Right atrium auricular region (tissue), 2 donors: Measurements from ENCODE around the gene EVI5. TPM values are rescaled to one million over a fixed set of nuclear protein-coding genes. Genes with fewer than 3 reads are reported as not detected.
"Not testable (repeated sequence)": the region's sequence is repeated elsewhere in the genome, so short reads cannot be mapped to it uniquely, and the experiment has no call there.

Source experiments
- DNase-seq: peaks from one replicate; pipeline ENCODE4 v3.0.0-alpha.2; 2019; ENCODE audit warnings: low spot score
- H3K27ac ChIP-seq, 2 donors: fragments of 200-600 bp; sonication (generic); 1 replicate in 1 of 2; 2 replicates in 1 of 2; pipeline ENCODE4 v1.5.1; 2016 to 2019
- H3K27me3 ChIP-seq, 2 donors: fragments of 200-600 bp; sonication (generic); one replicate each; pipeline versions ENCODE4 v1.5.1 to v1.6.0; 2017 to 2019
- H3K36me3 ChIP-seq: fragments of 200-600 bp; sonication (generic); one replicate; pipeline ENCODE4 v1.5.1; 2016
- H3K4me1 ChIP-seq, 2 donors: fragments of 200-600 bp; sonication (generic); one replicate each; pipeline versions ENCODE4 v1.5.1 to v1.6.0; 2017 to 2019
- H3K4me3 ChIP-seq, 2 donors: fragments of 200-600 bp; sonication (generic); 1 replicate in 1 of 2; 2 replicates in 1 of 2; pipeline ENCODE4 v1.5.1; 2017 to 2019; ENCODE audit warnings: mild to moderate bottlenecking in 1 of 2, moderate library complexity in 1 of 2
- H3K9me3 ChIP-seq, 2 donors: fragments of 200-600 bp; sonication (generic); one replicate each; pipeline ENCODE4 v1.5.1; 2019
- CTCF ChIP-seq, 2 donors: fragments of 200-600 bp; sonication (generic); IDR thresholded peaks; one replicate each; pipeline ENCODE4 v1.5.1; 2019; ENCODE audit warnings: antibody characterized with exemption in 2 of 2
- total RNA-seq, 2 donors: library from RNA; depleted of rRNA; stranded (reverse); fragments of >200 nt; gene quantifications; one replicate each; pipeline ENCODE4 v1.1.0, GENCODE V29; 2016

The EVI5 gene
- total RNA-seq, 2 donors from 2014 or later, result 26.4 to 41.9 TPM

- no peaks in the 10 kb centered on the region for H3K9me3 ChIP-seq
- H3K27ac ChIP-seq, result peak overlapping the region in 1 of 2 donors; percentile 29
- H3K4me1 ChIP-seq, result peaks cover 0 to 18% of the 10 kb centered on the region in 2 donors
- no peaks in the 10 kb centered on the region for H3K27me3 ChIP-seq
- no peaks in the 10 kb centered on the region for H3K36me3 ChIP-seq
- TF ChIP-seq CTCF (IDR thresholded peaks at IDR 0.05), result no peak
- no peak overlapping the region for H3K4me3 ChIP-seq
- DNase-seq, result no peak
Measured at GRCh38 chr1:92747735-92748134, 37.2 kb downstream of the EVI5 start.

DNA sequence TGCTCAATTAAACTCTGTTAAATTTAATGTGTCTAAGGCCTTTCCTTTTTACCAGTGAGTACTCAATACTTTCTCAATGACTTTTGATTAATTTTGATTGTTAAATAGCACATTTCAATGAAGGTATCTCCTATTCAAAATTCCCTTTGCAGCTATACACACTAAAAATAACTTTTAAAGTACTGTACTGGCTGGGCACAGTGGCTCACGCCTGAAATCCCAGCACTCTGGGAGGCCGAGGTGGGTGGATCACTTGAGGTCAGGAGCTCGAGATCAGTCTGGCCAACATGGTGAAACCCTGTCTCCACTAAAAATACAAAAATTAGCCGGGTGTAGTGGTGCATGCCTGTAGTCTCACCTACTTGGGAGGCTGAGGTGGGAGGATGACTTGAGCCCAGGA is 38.7 kb downstream of the EVI5 start:
- H3K27me3 ChIP-seq, H3K9me3 ChIP-seq, H3K4me3 ChIP-seq, DNase-seq, H3K36me3 ChIP-seq, H3K27ac ChIP-seq: not testable (repeated sequence)
- peaks cover 0 to 18% of the 10 kb centered on the region in 2 donors for H3K4me1 ChIP-seq

DNA sequence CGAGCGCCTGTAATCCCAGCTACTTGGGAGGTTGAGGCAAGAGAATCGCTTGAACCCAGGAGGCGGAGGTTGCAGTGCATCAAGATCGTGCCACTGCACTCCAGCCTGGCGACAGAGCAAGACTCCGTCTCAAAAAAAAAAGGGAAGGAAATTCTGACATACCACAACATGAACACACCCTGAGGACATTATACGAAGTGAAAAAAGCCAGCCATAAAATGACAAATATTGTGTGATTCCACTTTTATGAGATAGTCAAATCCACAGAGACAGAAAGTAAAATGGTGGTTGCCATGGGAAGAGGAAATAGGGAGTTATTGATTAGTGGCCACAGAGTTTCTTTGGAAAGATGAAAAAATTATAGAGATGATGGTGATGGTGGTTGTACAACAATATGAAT is 41.7 kb downstream of the EVI5 start:
- TF ChIP-seq CTCF (IDR thresholded peaks at IDR 0.05), result no peak
- H3K4me1 ChIP-seq, result peaks cover 0 to 18% of the 10 kb centered on the region in 2 donors

GRCh38 chr1:92739669-92740524 is 45.0 kb downstream of the EVI5 start:
- Histone ChIP-seq H3K27me3 (no peaks in the 10 kb centered on the region), H3K4me3 (no peak overlapping the region), H3K9me3 (no peaks in the 10 kb centered on the region), H3K36me3 (no peaks in the 10 kb centered on the region), H3K27ac (no peak overlapping the region), H3K4me1 (no peaks in the 10 kb centered on the region)
- no peak for TF ChIP-seq CTCF (IDR thresholded peaks at IDR 0.05)
- DNase-seq, result no peak

More for the DNA sequence above, 41.7 kb downstream of the EVI5 start:
- Histone ChIP-seq H3K4me3 (no peak overlapping the region), H3K27me3 (no peaks in the 10 kb centered on the region), H3K36me3 (no peaks in the 10 kb centered on the region), H3K9me3 (no peaks in the 10 kb centered on the region), H3K27ac (no peak overlapping the region)
- DNase-seq, result no peak

DNA sequence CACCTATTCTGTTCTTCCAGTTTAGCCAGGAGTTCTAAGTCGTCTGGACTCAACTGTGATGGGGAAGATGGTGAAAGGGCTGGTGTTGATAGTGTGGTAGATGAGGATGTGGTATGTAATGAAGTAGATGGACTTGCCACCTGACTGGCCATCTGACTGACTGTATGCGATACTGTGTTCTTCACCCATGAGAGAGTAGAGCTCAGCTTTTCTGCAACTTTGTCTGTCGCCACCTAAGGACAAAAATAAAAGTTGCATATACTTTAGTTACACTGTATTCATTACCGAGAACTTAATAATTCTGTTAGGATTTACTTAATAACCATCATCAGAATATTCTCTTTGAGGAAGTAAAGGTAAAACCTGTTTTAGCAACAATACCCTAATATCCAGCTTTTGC is 48.5 kb downstream of the EVI5 start:
- H3K9me3 ChIP-seq, result no peaks in the 10 kb centered on the region
- peak in 1 of 2 donors; percentile 32 for TF ChIP-seq CTCF (IDR thresholded peaks at IDR 0.05)
- H3K27me3 ChIP-seq, result no peaks in the 10 kb centered on the region
- H3K4me1 ChIP-seq, result no peaks in the 10 kb centered on the region
- peaks cover 5% of the 10 kb centered on the region for H3K36me3 ChIP-seq
- H3K4me3 ChIP-seq, result no peak overlapping the region
- H3K27ac ChIP-seq, result no peak overlapping the region
- DNase-seq, result no peak

GRCh38 chr1:92730476-92730875 is 54.4 kb downstream of the EVI5 start:
- Histone ChIP-seq H3K4me3 (no peak overlapping the region), H3K27ac (no peak overlapping the region), H3K36me3 (peaks cover 5% of the 10 kb centered on the region), H3K4me1 (no peaks in the 10 kb centered on the region), H3K27me3 (no peaks in the 10 kb centered on the region), H3K9me3 (no peaks in the 10 kb centered on the region)
- no peak for TF ChIP-seq CTCF (IDR thresholded peaks at IDR 0.05)
- no peak for DNase-seq
